PC-9 (cell line): ENCODE measurements around the gene ISM1. TPM values are rescaled to one million over a fixed set of nuclear protein-coding genes. Genes with fewer than 3 reads are reported as not detected.

ENCODE experiments used
- BruUV-seq: library from RNA; stranded (reverse); fragments of 400-500 nt; replicated peaks from 2 replicates; lab custom pipeline; 2021; lab: Mats Ljungman, UMichigan
- CTCF ChIA-PET: fragments of 300-600 bp; sonication (Branson Sonifier 250); formaldehyde crosslinking; loops from one replicate; lab custom pipeline; 2022; ENCODE audit warnings: antibody characterized with exemption; lab: Charles Lee
- POLR2A ChIA-PET: fragments of 300-600 bp; sonication (Branson Sonifier 250); formaldehyde crosslinking; loops from one replicate; lab custom pipeline; 2022; ENCODE audit warnings: antibody characterized with exemption; ENCODE audit not compliant: unreplicated experiment; lab: Charles Lee
- DNase-seq, 2 experiments: peaks; one replicate each; pipeline versions ENCODE4 v3.0.0 to v3.0.0-alpha.2; 2015 to 2022; ENCODE audit warnings: mixed read lengths in 1 of 2
- H2AFZ ChIP-seq: fragments of 200-600 bp; sonication (generic); 2 replicates; pipeline ENCODE4 v1.8.1; 2017; ENCODE audit warnings: antibody characterized with exemption
- H3F3A ChIP-seq: fragments of 200-600 bp; sonication (generic); 2 replicates; pipeline ENCODE4 v1.8.1; 2017; ENCODE audit warnings: antibody characterized with exemption, mild to moderate bottlenecking, low read depth; ENCODE audit not compliant: insufficient read depth
- H3K27ac ChIP-seq: fragments of 200-600 bp; sonication (generic); 2 replicates; pipeline ENCODE4 v1.6.1; 2016; ENCODE audit warnings: mixed run types
- H3K27me3 ChIP-seq: fragments of 200-600 bp; sonication (generic); 2 replicates; pipeline ENCODE4 v1.6.1; 2016; ENCODE audit warnings: low read depth, mixed run types; ENCODE audit not compliant: insufficient read depth
- H3K36me3 ChIP-seq: fragments of 200-600 bp; sonication (generic); 2 replicates; pipeline ENCODE4 v1.6.1; 2016; ENCODE audit warnings: low read depth, mixed run types
- H3K4me1 ChIP-seq: fragments of 200-600 bp; sonication (generic); replicated peaks from 2 replicates; pipeline ENCODE4 v1.6.1; 2016; ENCODE audit warnings: mixed run types; ENCODE audit not compliant: insufficient read depth
- H3K4me2 ChIP-seq: fragments of 200-600 bp; sonication (generic); 2 replicates; pipeline ENCODE4 v1.6.1; 2017; ENCODE audit warnings: mixed run types
- H3K4me3 ChIP-seq: fragments of 200-600 bp; sonication (generic); 2 replicates; pipeline ENCODE4 v1.6.1; 2016; ENCODE audit warnings: mixed run types
- H3K79me2 ChIP-seq: fragments of 200-600 bp; sonication (generic); 2 replicates; pipeline ENCODE4 v1.6.1; 2017; ENCODE audit warnings: low read depth, mixed run types
- H3K9me2 ChIP-seq: fragments of 200-600 bp; sonication (generic); 2 replicates; pipeline ENCODE4 v1.8.1; 2017; ENCODE audit warnings: mild to moderate bottlenecking; ENCODE audit not compliant: insufficient read depth
- H3K9me3 ChIP-seq: fragments of 200-600 bp; sonication (generic); 2 replicates; pipeline ENCODE4 v1.8.1; 2016; ENCODE audit warnings: low read depth; ENCODE audit not compliant: insufficient read depth
- H4K20me1 ChIP-seq: fragments of 200-600 bp; sonication (generic); 2 replicates; pipeline ENCODE4 v1.8.1; 2017; ENCODE audit not compliant: insufficient read depth
- EZH2 ChIP-seq: fragments of 200-600 bp; sonication (generic); IDR thresholded peaks from 2 replicates; pipeline ENCODE4 v1.8.0; 2017; ENCODE audit warnings: antibody characterized with exemption, low read depth
- intact Hi-C: fragments of 100-400 bp; cut with micrococcal nuclease; formaldehyde crosslinking; loops from one replicate; pipeline ENCODE4 v1.10.0; 2022; ENCODE audit not compliant: unreplicated experiment
- total RNA-seq: library from RNA; stranded (reverse); gene quantifications from 2 replicates; pipeline ENCODE4 v1.2.3, GENCODE V29; 2021
- TF ChIP-seq, protein P1 (sequence below): fragments of 200-600 bp; sonication (generic); conservative IDR thresholded peaks from 2 replicates; pipeline ENCODE4 v1.6.1; 2017; ENCODE audit warnings: mixed run types, antibody characterized with exemption, mild to moderate bottlenecking, moderate library complexity

Gene ISM1
- total RNA-seq, 1 experiment from 2014 or later = not detected

GRCh38 chr20:13207016-13207415 is 14.1 kb upstream of the ISM1 start:
- no peak overlapping the region for H3K27ac ChIP-seq
- no peaks in the 10 kb centered on the region for H3K4me1 ChIP-seq
- H2AFZ ChIP-seq = no peak overlapping the region
- no peak for DNase-seq
- no peak overlapping the region for H3K4me2 ChIP-seq
- H3K79me2 ChIP-seq = no peaks in the 10 kb centered on the region
- POLR2A ChIA-PET = no interaction called here
- intact Hi-C loops = no loop called here
- H3K36me3 ChIP-seq = no peaks in the 10 kb centered on the region
- no peaks in the 10 kb centered on the region for H3F3A ChIP-seq
- H3K9me3 ChIP-seq = no peaks in the 10 kb centered on the region
- BruUV-seq = no TSS peak
- H3K4me3 ChIP-seq = no peak overlapping the region
- H4K20me1 ChIP-seq = no peaks in the 10 kb centered on the region; the same call in 1 of the 2 replicates
- TF ChIP-seq EZH2 = no peak
- TF ChIP-seq, protein P1, sequence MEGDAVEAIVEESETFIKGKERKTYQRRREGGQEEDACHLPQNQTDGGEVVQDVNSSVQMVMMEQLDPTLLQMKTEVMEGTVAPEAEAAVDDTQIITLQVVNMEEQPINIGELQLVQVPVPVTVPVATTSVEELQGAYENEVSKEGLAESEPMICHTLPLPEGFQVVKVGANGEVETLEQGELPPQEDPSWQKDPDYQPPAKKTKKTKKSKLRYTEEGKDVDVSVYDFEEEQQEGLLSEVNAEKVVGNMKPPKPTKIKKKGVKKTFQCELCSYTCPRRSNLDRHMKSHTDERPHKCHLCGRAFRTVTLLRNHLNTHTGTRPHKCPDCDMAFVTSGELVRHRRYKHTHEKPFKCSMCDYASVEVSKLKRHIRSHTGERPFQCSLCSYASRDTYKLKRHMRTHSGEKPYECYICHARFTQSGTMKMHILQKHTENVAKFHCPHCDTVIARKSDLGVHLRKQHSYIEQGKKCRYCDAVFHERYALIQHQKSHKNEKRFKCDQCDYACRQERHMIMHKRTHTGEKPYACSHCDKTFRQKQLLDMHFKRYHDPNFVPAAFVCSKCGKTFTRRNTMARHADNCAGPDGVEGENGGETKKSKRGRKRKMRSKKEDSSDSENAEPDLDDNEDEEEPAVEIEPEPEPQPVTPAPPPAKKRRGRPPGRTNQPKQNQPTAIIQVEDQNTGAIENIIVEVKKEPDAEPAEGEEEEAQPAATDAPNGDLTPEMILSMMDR = no peak
- CTCF ChIA-PET = no interaction called here
- H3K9me2 ChIP-seq = no peaks in the 10 kb centered on the region; the same call in 1 of the 2 replicates
- no peaks in the 10 kb centered on the region for H3K27me3 ChIP-seq

GRCh38 chr20:13211956-13212618 is 9.0 kb upstream of the ISM1 start:
- DNase-seq = no peak
- Histone ChIP-seq H3K36me3 (no peaks in the 10 kb centered on the region), H3F3A (no peaks in the 10 kb centered on the region), H3K9me3 (no peaks in the 10 kb centered on the region), H3K79me2 (no peaks in the 10 kb centered on the region), H3K27me3 (no peaks in the 10 kb centered on the region), H3K4me1 (0 out of 2 replicates have a peak, but pooled peaks cover 14% of the 10 kb centered on the region), H4K20me1 (no peaks in the 10 kb centered on the region; the same call in 1 of the 2 replicates), H3K4me3 (no peak overlapping the region), H3K4me2 (no peak overlapping the region), H2AFZ (no peak overlapping the region), H3K9me2 (no peaks in the 10 kb centered on the region; the same call in 1 of the 2 replicates), H3K27ac (no peak overlapping the region)
- TF ChIP-seq EZH2 = no peak
- TF ChIP-seq, protein P1 = no peak
- POLR2A ChIA-PET = no interaction called here
- CTCF ChIA-PET = no interaction called here
- no TSS peak for BruUV-seq
- intact Hi-C loops = no loop called here

- no peak overlapping the region for H3K4me2 ChIP-seq
- no peaks in the 10 kb centered on the region; the same call in 1 of the 2 replicates for H3K9me2 ChIP-seq
- POLR2A ChIA-PET = interaction anchor here (0.6 to 0.7 kb wide), 2 partner anchors 21 to 50 kb away, joined by 6 read pairs; no protein-coding TSS in a partner anchor
- intact Hi-C loops = no loop called here
- no peaks in the 10 kb centered on the region for H3K36me3 ChIP-seq
- no TSS peak for BruUV-seq
- H3K27ac ChIP-seq = no peak overlapping the region
- no peaks in the 10 kb centered on the region for H3K79me2 ChIP-seq
- H4K20me1 ChIP-seq = no peaks in the 10 kb centered on the region; the same call in 1 of the 2 replicates
- H3F3A ChIP-seq = no peaks in the 10 kb centered on the region
- H2AFZ ChIP-seq = no peak overlapping the region
- DNase-seq = no peak
- H3K4me1 ChIP-seq = 0 out of 2 replicates have a peak, but pooled peaks cover 14% of the 10 kb centered on the region
- no peak for TF ChIP-seq EZH2
- TF ChIP-seq, protein P1 = no peak
- no peaks in the 10 kb centered on the region for H3K9me3 ChIP-seq
- H3K27me3 ChIP-seq = no peaks in the 10 kb centered on the region
- no peak overlapping the region for H3K4me3 ChIP-seq
- CTCF ChIA-PET = interaction anchor here (0.5 kb wide), 1 partner anchor 877 kb away, joined by 4 read pairs; no protein-coding TSS in a partner anchor
Observed at GRCh38 chr20:13212750-13213149, 8.3 kb upstream of the ISM1 start.
